ENCODE data around the gene MCC. TPM values are rescaled to one million over a fixed set of nuclear protein-coding genes. Genes with fewer than 3 reads are reported as not detected.
A peak's percentile ranks its signal among the peaks of the same experiment; 100 is the strongest.

MCC gene
- total RNA-seq, 1 donor from 2014 or later, result 26.9 TPM

DNA sequence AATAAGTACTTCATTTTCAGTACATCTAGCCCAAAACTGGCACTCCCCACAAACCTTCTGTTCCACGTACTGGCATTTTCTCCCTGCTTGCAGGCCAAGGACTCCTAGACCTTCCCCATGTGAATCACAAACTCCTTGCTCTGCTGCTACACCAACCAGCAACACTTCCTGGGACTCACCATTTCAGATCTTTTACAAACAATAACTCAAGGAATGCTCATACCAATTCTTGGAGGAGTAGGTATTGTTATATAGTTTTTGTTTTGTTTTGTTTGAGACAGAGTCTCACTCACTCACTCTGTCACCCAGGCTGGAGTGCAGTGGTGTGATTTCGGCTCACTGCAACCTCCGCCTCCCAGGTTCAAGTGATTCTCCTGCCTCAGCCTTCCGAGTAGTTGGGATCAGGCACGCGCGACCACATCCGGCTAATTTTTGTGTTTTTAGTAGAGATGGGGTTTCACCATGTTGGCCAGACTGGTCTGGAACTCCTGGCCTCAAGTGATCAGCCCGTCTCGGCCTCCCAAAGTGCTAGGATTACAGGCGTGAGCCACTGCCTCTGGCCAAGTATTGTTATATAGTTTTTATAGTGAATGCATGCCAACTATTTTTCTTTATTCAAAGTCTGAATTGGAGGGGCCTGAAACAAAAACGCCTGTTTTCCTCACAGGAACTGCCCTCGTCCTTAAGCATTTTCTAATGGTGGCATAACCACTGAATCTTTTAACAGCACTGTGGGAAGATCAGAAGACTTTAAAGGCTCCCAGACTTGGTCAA is 264.2 kb downstream of the MCC start:
- TF ChIP-seq, protein P1, sequence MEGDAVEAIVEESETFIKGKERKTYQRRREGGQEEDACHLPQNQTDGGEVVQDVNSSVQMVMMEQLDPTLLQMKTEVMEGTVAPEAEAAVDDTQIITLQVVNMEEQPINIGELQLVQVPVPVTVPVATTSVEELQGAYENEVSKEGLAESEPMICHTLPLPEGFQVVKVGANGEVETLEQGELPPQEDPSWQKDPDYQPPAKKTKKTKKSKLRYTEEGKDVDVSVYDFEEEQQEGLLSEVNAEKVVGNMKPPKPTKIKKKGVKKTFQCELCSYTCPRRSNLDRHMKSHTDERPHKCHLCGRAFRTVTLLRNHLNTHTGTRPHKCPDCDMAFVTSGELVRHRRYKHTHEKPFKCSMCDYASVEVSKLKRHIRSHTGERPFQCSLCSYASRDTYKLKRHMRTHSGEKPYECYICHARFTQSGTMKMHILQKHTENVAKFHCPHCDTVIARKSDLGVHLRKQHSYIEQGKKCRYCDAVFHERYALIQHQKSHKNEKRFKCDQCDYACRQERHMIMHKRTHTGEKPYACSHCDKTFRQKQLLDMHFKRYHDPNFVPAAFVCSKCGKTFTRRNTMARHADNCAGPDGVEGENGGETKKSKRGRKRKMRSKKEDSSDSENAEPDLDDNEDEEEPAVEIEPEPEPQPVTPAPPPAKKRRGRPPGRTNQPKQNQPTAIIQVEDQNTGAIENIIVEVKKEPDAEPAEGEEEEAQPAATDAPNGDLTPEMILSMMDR (IDR thresholded peaks at IDR 0.05; ENCODE audit: insufficient read depth, low read depth, low read length), result no peak
- TF ChIP-seq EZH2 (IDR thresholded peaks at IDR 0.05; ENCODE audit: insufficient read depth, low read length), result no peak
- Histone ChIP-seq H3K27ac (ENCODE audit: low read depth, low read length) (peak overlapping the region; percentile 2), H3K4me3 (ENCODE audit: insufficient read depth, low read depth, low read length) (no peak overlapping the region), H3K9me3 (ENCODE audit: insufficient read depth, low read depth, low read length) (no peaks in the 10 kb centered on the region), H3K27me3 (ENCODE audit: insufficient read depth, low read length) (no peaks in the 10 kb centered on the region), H2AFZ (ENCODE audit: low read depth, low read length) (no peak overlapping the region), H3K36me3 (ENCODE audit: insufficient read depth, low read length) (no peaks in the 10 kb centered on the region), H3K4me2 (ENCODE audit: low read length) (peak overlapping the region; percentile 34), H3K79me2 (ENCODE audit: insufficient read depth, low read length) (peaks cover 8% of the 10 kb centered on the region), H4K20me1 (ENCODE audit: insufficient read depth, low read length) (no peaks in the 10 kb centered on the region), H3K4me1 (ENCODE audit: insufficient read depth, low read length) (peaks cover 18% of the 10 kb centered on the region), H3K9ac (ENCODE audit: low read length) (no peak overlapping the region)
- H3K27ac Mint-ChIP-seq (ENCODE audit: unreplicated experiment), result peak overlapping the region; percentile 64
- H3K4me1 Mint-ChIP-seq (ENCODE audit: low read depth, unreplicated experiment), result peaks cover 40% of the 10 kb centered on the region
- no peak overlapping the region for H3K4me3 Mint-ChIP-seq (ENCODE audit: unreplicated experiment)
- H3K36me3 Mint-ChIP-seq (ENCODE audit: low read depth, unreplicated experiment), result peaks cover 3% of the 10 kb centered on the region
- no peaks in the 10 kb centered on the region for H3K27me3 Mint-ChIP-seq (ENCODE audit: low read depth, unreplicated experiment)
- DNase-seq (ENCODE audit: low read depth) (no peak), FAIRE-seq (no peak)
- no peaks in the 10 kb centered on the region for H3K9me3 Mint-ChIP-seq (ENCODE audit: unreplicated experiment)

DNA sequence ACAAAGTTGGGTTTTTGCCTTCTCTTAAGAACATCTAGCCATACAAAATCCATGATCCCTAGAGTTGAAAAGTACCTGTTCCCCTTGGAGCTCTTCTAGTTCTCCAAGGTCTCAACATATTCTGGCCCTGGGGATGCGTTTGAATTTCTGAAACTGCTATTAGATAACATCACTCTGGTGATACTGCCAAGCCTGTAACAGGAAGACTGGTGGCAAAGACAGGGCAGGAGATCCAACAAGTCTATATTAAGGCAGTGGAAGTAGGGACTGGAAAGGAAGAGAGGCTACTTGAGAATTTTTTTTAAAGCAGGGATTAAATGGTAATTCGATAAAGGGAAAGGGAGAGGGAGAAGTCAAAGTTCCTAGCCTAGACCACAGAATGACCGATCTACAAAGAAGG is 264.9 kb downstream of the MCC start:
- no peaks in the 10 kb centered on the region for H3K9me3 Mint-ChIP-seq (ENCODE audit: unreplicated experiment)
- H2AFZ ChIP-seq (ENCODE audit: low read depth, low read length), result no peak overlapping the region
- H3K36me3 Mint-ChIP-seq (ENCODE audit: low read depth, unreplicated experiment), result peaks cover 3% of the 10 kb centered on the region
- H3K79me2 ChIP-seq (ENCODE audit: insufficient read depth, low read length), result peaks cover 8% of the 10 kb centered on the region
- FAIRE-seq (no peak), DNase-seq (ENCODE audit: low read depth) (no peak)
- peaks cover 42% of the 10 kb centered on the region for H3K4me1 Mint-ChIP-seq (ENCODE audit: low read depth, unreplicated experiment)
- no peak overlapping the region for H3K4me3 Mint-ChIP-seq (ENCODE audit: unreplicated experiment)
- H3K27me3 Mint-ChIP-seq (ENCODE audit: low read depth, unreplicated experiment), result no peaks in the 10 kb centered on the region
- H3K27ac ChIP-seq (ENCODE audit: low read depth, low read length), result no peak overlapping the region
- H3K4me3 ChIP-seq (ENCODE audit: insufficient read depth, low read depth, low read length), result no peak overlapping the region
- no peaks in the 10 kb centered on the region for H4K20me1 ChIP-seq (ENCODE audit: insufficient read depth, low read length)
- no peaks in the 10 kb centered on the region for H3K36me3 ChIP-seq (ENCODE audit: insufficient read depth, low read length)
- no peak overlapping the region for H3K9ac ChIP-seq (ENCODE audit: low read length)
- peaks cover 18% of the 10 kb centered on the region for H3K4me1 ChIP-seq (ENCODE audit: insufficient read depth, low read length)
- no peaks in the 10 kb centered on the region for H3K9me3 ChIP-seq (ENCODE audit: insufficient read depth, low read depth, low read length)
- no peak overlapping the region for H3K4me2 ChIP-seq (ENCODE audit: low read length)
- no peaks in the 10 kb centered on the region for H3K27me3 ChIP-seq (ENCODE audit: insufficient read depth, low read length)
- H3K27ac Mint-ChIP-seq (ENCODE audit: unreplicated experiment), result peak overlapping the region; percentile 63
- TF ChIP-seq, protein P1 (IDR thresholded peaks at IDR 0.05; ENCODE audit: insufficient read depth, low read depth, low read length), result no peak
- no peak for TF ChIP-seq EZH2 (IDR thresholded peaks at IDR 0.05; ENCODE audit: insufficient read depth, low read length)
